NCI-H510A treated with DMSO at 0.1 percent for 48 hours (cell line): Measurements from ENCODE around the gene HTR3A.

Source experiments
- DNase-seq: peaks from one replicate; lab custom pipeline; 2025; lab: John Stamatoyannopoulos, UW

The HTR3A gene

GRCh38 chr11:114019046-114019445 is 44.1 kb downstream of the HTR3A start:
- no peak for DNase-seq

GRCh38 chr11:114019574-114019973 is 44.7 kb downstream of the HTR3A start:
- DNase-seq: no peak

GRCh38 chr11:114025329-114025907 is 50.5 kb downstream of the HTR3A start:
- DNase-seq: no peak

GRCh38 chr11:114026355-114026754 is 51.4 kb downstream of the HTR3A start:
- no peak for DNase-seq

- no peak for DNase-seq
These were observed 52.5 kb downstream of the HTR3A start for GRCh38 chr11:114027391-114027790.

- no peak for DNase-seq
These were observed 53.0 kb downstream of the HTR3A start for GRCh38 chr11:114027926-114028325.

GRCh38 chr11:114031246-114031966 is 56.5 kb downstream of the HTR3A start:
- DNase-seq: no peak

GRCh38 chr11:114031967-114032320 is 57.0 kb downstream of the HTR3A start:
- no peak for DNase-seq

GRCh38 chr11:114033066-114033465 is 58.2 kb downstream of the HTR3A start:
- no peak for DNase-seq

- no peak for DNase-seq
These were observed 58.7 kb downstream of the HTR3A start for GRCh38 chr11:114033572-114033971.

GRCh38 chr11:114034956-114035355 is 60.0 kb downstream of the HTR3A start:
- DNase-seq: no peak

GRCh38 chr11:114036147-114036811 is 61.4 kb downstream of the HTR3A start:
- DNase-seq: peak; percentile 66

GRCh38 chr11:114036958-114037357 is 62.0 kb downstream of the HTR3A start:
- no peak for DNase-seq

GRCh38 chr11:114039551-114039950 is 64.6 kb downstream of the HTR3A start:
- DNase-seq: no peak
